HG02852 (cell line): ENCODE results near the gene ATP13A4.
"Not testable (repeated sequence)": the region's sequence is repeated elsewhere in the genome, so short reads cannot be mapped to it uniquely, and the experiment has no call there.

ENCODE experiments used
- ATAC-seq: cut with Tn5 transposase; IDR thresholded peaks from one replicate; pipeline ENCODE4 v1.9.1; 2021; ENCODE audit warnings: mild to moderate bottlenecking, moderate library complexity; ENCODE audit not compliant: unreplicated experiment

ATP13A4 gene

DNA sequence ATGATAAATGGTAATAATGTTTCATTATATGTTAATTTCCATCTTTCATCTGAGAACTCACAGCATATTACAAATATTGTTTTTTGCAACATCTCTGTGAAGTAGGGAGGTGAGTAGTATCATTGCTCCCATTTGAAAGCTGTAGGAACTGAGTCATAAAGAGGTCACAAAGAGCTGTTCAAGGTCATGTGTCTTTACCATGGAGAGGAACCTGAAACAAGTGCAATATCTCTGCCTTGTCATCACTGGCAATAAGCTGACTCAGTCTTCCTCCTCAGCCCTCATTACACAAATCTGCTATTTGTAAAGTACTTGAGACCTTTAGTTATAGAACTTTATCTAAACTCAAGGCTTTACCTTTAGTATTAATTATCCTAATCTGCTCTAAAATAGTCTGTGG, 4.4 kb upstream of the ATP13A4 start:
- ATAC-seq = no peak

DNA sequence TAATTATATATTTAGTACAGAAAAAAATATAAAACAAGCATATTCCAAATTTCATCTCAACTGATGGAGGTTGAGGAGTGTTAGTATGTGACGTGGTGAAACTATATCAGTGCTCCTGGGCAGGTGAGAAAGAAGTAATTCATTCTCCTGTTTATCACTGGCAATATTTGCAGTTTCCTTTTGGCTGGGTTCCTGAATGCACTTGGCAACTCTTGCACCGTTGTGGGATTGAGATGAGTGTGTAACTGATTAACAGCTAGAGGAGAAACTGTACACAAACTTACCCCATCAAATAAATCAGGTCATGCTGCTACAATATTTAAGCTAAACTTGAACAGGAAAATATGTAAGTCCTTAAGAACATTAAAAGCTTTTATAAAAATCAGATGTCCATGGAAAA, 2.1 kb upstream of the ATP13A4 start:
- ATAC-seq = no peak

DNA sequence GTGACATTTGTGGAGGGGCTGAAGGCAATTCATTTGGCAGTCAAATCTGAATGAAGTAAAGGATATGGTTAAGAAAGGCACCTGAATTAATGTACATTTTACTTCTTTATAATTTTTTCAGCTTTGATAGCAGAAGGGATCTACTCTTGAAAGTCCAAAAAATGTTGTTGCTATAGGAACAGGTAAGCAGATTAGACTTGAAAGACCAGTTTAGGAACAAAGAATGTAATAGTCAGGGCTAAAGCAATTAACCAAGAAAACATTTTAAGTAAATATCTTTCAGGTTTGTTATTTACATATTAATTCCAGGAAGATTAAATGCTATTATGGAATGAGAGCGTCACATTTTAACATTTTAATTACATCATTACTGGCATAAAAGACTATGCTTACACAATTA, 1.1 kb downstream of the ATP13A4 start:
- ATAC-seq = no peak

DNA sequence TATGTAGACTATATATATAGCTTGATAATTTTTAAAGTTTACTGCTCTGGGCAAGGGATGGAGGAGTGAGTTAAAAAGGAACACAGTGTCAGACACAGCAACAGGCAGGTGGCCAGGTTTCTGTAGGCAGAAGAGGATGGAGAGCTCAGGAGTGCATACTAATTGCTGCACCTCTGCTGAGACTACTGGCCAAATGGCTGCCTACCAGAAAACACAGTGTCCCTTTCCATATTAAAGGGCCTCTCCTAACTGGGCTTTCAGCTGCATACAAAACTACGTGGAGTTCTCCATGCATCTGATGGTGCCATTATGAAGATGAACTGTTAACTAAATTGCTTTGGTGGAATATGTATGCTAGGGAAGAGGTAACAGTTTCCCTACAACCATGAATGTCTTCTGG, 1.8 kb downstream of the ATP13A4 start:
- ATAC-seq = no peak

DNA sequence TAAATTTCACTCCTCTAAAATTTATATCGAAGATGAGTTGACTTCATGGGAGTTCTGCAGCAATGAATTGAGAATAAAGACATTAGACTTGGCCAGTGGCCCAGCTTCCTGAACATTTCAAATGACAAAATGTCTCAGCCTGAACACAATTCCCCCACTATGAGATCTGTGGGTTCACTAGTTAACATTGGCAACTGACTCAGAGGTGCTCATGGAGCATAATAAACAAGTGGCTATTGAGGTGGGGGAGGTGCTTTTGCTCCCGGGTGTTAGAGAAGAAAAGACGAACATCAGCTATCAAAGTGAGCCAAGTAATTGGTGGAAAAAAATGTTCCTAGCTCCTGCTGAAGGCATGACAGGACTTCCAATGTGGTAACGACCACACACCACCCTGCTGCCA, 6.3 kb downstream of the ATP13A4 start:
- ATAC-seq = no peak

DNA sequence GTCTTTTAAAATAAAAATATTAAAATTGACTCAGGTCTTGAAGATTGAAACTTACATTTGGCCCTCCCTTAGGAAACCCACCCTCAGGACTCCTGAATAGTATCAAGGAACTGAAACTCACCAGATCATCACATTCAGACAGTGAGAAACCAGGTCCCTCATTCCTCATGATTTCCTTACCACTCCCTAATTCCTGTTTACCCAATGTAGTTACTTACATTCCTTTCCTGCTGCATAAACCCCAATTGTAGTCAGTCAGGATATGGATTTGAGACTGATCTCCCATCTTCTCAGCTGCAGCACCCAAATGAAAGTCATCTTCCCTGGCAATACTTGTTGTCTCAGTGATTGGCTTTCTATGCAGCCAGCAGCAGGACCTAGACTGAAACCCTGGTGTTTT, 8.6 kb downstream of the ATP13A4 start:
- ATAC-seq = no peak

DNA sequence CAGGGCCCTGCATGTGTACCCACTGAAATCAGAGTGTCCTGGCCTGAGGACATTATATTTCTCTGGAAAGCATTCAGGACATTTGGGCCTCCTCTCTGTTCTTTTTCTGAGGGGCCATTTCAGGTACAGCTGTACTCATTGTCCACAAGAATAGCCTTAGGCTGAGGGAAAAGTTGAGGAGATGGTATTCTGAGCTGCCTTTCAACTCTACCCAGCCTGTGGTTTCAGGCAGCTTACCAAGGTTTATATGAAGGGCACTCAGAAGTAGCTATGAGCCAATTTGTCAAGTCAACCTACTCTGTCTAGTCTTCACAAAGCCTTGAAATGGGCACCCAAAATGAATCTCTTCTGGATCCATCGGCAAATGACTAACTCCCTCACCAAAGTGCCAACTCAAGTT, 9.4 kb downstream of the ATP13A4 start:
- ATAC-seq = no peak

DNA sequence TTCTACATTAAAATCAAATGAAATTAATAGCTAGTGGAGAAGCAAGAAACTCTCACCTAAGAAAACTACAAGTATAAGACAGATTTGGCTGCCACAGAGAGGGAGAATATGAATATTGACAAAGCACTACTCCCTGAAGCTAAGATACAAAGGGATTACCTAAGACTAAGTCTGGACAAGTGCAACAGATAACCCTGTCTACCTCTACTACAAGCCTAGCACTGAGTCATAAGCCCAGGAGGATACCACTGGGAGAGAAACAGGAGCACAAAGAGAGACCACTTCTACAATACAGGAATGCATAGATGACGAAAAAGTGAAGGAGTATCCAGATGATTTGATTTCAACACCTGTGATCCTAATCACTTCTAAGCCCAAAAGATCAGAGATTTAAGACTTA, 10.4 kb downstream of the ATP13A4 start:
- no peak for ATAC-seq

DNA sequence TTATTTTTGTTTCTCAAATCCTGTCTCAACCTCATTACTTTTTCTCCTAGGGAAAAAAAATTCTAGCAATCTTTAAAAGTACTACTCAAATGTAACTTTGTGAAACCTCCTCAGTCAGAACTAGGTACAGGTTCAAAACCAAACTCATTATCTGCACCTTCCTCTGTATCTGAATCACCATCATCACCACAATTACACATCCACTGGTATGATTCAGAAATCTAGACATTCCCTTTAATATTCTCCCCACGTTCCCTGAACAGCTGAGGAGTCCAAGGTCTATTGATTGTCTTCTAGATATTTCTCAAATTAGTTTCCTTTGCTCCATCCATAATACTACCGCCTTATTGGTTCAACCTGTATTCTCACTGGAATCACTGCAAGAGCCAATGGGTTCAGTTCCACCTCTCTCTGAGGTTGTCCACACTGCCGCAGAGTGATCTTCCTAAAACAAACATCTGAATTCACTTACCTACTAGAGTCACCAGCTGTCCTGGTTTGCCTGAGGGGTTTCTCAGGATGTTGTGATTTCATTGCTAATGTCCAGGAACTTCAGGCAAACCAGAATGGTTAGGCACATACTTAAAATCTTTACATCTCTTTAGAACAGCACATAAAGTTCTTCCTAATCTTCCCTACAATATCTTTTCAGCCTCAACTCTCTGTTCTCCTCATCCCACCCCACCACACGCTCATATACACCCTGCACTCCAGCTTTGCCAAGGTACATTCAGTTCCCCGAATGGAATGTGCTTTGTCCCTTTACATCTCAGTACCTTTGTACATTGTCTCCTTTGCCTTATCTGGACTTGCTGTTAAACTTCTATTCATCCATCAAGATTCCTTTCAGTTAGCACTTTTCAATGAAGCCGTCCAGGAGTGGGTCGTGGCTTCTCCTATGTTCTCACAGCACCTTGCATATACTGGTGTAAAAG, 24.2 kb downstream of the ATP13A4 start:
- ATAC-seq = no peak

DNA sequence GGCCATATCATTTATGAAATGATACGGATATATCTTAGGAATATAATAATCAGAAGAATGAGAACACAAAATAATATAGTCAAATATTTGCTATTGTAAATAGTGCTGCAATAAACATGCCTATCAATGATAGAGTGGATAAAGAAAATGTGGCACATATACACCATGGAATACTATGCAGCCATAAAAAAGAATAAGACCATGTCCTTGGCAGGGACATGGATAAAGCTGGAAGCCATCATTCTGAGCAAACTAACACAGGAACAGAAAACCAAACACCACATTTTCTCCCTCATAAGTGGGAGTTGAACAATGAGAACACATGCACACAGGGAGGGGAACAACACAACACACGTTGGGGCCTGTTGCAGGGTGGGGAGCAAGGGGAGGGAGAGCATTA, 28.6 kb downstream of the ATP13A4 start:
- ATAC-seq = not testable (repeated sequence)

DNA sequence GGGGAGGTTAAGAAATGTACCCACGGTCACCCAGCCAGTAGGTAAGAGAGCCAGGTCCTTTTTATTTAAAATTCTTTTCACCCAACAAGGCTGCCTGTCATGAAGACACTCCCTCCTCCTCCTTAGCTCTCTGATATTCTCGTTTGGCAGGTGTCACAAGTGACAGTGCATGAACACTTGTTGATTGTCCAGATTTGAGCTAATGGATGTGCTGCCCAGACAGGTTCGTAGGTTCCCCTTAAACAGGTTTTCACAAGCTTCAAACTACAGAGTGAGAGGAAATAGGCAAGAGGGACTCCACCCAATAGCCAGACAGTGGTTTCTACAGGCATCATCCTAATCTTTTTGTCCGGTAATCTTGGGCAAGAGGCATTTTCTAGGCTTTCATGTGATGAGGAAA, 32.2 kb downstream of the ATP13A4 start:
- no peak for ATAC-seq

DNA sequence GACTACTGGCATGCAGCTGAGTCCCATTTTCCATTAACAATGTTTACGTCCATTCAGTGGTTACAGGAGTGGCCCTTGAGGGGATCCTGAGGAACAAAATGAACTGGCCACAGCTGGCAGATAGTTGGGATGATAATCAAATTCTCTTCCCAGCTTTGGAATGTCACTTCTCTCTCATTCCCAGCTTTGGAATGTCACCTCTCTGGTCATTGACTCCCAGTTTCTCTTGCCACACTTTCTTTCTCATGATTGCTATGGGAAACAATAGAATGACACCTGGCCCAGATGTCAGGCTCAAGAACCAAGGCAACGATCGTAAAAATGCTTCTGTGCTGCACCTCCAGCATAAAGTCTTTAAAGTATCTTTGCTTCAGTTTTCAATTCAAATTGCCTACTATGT, 34.0 kb downstream of the ATP13A4 start:
- no peak for ATAC-seq

DNA sequence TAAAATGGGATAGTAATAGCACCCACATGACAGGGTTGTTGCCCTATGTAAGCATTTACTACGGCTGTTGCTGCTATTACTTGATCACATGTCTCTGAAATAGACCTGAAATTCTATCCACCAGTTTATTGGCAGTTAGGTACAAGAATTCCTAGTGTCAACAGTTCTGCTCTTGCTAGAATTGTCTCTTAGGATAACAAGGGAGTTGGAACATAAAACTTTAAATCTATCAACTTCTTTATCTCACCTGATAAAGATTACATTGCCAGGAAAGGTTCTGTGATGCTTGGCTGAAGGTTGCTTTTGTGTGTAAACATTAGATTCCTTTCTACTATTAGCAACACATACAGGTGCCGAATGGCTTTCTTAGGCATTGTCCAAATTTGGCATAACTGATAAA, 38.7 kb downstream of the ATP13A4 start:
- ATAC-seq = no peak

DNA sequence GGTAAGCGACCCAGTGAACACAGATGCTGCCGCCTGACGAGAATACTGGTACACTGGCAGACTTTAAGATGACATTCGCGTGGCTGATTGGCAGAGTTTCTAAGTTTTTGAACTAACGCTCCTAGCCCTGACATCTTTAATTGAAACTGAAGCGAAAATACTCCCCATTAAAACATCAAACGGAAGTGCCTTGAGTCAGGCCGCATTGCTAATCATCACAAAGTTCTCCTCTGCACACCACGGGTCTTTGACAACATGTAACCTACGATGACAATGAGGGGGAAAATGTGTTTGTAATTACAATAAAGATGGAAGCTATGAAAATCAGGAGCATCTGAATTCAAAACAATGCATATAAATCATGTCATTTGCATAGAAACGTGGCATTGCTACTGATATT, 44.5 kb downstream of the ATP13A4 start:
- ATAC-seq = no peak

DNA sequence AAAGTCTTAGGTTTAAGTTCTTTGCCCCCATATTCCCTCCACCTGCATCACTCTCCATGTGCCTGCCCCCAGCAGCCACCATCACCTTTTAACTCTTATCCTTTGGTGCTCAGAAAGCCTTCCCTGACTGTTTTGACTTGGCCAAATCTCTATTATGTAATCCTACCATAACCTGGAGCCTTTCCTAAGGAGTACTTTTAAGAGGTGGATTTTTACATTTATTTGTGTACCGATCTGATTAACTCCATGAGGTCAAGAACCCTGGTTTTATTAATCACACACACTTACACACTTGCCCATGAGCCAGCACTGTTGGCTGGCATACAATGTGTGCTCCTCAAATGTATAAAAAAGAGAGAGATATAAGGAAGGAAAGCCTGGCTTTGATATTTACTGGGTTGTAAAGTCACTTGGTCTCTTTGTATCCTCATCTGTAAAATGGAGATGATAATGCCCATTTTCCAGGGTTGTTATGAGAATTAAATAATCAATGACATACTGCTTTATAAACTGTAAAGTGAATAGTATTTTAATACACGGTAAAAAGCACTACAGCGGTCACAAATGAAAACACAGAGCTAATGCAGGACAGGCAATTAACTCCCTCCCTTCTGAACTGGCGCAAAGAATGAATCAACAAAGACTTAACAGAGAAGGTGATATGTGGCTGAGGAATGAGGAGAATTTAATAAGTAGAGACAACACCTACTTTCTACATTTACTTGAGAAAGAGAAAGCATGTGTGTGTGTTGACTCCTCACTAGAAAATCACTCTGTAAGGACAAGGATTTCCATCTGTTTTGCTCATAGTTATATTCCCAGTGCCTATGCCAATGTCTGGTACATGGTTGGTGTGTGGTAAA, 45.4 kb downstream of the ATP13A4 start:
- ATAC-seq = no peak

DNA sequence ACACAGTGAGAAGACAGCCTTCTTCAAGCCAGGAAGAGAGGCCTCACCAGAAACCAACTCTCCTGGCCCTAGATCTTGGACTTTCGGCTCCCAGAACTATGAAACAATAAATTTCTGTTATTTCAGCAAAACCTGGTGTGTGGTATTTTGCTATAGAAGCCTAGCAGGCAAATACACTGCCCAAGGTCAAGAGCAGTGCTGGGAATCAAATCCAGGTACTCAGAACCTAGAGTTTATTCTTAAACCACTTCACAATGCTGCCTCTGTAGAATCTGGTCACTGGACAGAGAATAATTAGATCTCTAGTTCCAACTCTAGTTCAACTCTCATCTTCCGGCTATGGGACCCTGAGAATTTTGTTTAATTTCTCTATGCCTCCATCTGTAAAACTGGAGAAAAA, 46.6 kb downstream of the ATP13A4 start:
- no peak for ATAC-seq

DNA sequence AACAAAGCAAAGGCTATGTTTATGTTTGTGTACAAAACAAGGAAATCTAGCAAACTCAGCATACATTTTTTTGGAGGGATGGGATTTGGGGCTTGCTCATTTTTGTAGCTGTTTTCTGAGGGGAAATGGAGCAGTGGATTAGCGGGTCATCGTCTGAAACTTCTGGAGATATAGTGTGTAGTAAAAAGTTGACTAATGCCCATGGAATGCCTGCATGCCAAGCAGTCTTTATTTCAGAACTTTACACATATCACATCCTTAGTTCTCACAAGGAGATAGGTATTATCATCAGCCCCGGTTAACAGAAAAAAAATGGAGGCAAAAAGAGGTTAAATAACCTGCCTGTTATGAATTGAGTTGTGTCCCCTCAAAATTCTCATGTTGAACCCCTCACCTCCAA, 47.1 kb downstream of the ATP13A4 start:
- ATAC-seq = no peak

DNA sequence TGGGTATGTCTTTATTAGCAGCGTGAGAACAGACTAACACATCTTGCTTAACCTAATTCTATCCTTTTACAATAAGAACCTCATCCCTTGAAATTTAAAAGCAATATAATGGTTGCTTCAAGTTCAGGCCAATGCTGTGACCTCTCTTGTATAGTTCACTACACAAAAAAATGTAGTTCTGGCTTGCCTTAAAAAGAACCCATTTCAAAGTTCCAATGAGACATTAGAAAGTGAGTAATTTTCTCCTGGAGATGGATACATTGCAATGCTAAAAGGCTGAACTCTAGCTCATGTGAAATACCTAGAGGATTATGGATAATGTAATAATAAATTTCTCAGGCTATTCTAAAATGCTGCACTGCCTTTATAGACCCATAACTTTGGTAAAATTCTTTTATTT, 47.8 kb downstream of the ATP13A4 start:
- no peak for ATAC-seq

DNA sequence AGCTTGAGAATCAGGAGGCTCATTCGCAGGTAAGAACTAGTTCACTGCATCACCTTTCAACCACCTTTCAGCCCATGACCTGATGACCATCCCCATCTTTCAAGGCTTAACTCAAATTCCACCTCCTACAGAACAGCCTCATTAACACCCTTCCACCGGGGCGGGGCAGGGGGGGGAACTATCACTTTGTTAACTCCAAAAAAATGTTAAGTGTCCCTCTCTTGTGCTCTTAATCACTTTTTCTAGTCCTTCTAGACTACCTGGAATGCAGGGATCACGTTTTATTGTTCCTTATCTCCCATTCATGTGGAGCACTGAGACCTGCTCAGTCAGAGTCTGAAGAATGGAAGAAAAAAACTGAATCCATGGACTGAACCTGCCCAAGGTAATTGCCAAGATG, 51.8 kb downstream of the ATP13A4 start:
- ATAC-seq = no peak

DNA sequence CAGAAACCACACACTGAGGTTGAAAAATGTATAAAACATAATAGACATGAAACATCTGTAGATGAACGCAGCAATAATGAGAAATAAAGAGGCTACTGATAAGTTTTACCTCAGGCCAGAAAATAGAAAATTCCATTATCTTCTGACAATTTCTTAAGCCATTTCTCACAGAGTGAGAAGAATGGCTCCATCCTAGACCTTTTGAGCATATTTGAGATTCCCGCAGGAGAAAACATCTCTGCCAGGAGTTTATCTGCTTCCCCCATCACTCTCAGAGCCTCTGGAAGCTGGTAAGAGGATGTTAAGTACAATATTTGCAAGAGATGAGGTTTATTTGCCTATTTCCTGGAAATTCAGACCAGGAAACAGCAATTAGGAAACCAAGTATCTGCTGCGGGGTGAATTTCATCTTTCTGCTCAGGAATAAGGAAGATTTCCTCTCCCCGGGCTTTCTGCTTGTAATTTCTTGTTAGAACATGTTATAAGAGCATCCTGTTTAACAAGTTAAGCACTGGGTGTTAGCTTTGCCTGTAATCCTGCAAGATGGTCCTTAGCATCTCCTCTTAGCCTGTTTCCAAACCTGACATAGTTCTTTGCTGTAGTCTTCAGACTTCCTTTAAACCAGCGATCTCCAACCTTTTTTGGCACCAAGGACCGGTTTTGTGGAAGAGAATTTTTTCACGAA, 54.8 kb downstream of the ATP13A4 start:
- ATAC-seq = no peak

DNA sequence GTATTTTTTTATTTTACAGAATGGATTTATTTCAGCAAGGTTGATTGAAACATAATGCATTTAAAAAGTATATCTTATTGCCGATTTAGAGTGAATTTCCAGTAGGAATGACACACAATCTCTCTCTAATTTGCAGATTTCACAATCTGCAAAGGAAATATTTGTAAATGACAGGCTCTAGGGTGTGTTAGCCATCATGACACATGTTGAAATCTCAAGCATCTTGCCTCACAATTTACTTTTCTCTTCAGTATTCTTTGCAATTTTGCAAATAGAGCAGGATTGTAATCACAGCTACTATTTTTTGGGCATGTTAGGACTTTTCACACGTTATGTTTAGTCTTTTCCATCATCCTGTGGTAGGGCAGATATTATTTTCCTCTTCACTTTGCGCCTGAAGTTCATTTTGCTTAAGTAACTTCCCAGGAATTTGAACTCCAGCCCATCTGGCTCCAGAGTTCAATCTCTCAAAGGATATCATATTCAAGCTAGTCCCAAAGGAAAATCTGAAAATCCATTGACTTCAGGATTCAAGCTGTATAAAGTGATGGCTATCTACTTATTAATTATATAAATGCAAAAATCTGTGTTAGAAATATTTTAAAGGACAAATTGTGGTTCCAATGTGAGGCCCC, 55.4 kb downstream of the ATP13A4 start:
- ATAC-seq = no peak
